ENCODE data around the gene PPP2R2D. TPM values are rescaled to one million over a fixed set of nuclear protein-coding genes. Genes with fewer than 3 reads are reported as not detected.

The PPP2R2D gene
- total and polyA plus RNA-seq, 9 donors = 26.7 to 62.9 (median 42.0) TPM

GRCh38 chr10:131908151-131908550 is 7.3 kb downstream of the PPP2R2D start:
- Histone ChIP-seq H3K4me1 (ENCODE audit: insufficient read depth) (peaks cover 45% of the 10 kb centered on the region), H3K4me3 (no peak overlapping the region), H3K9me3 (no peaks in the 10 kb centered on the region), H3K36me3 (no peaks in the 10 kb centered on the region), H3K27me3 (no peaks in the 10 kb centered on the region), H3K27ac (peak overlapping the region in 1 of 2 donors; percentile 79)
- 53 to 81% (median 65%) methylated on average over 5 of the region's 5 CpGs for WGBS, 3 donors
- TF ChIP-seq POLR2A (IDR thresholded peaks at IDR 0.05) (no peak), EP300 (IDR thresholded peaks at IDR 0.05) (no peak), CTCF (IDR thresholded peaks at IDR 0.05) (no peak)
- DNase-seq = no peak
- intact Hi-C loops (cut with DNase I) = loop anchor here in 2 of 4 donors (10.0 kb wide), 2 partner anchors 67 to 77 kb away; partner anchors contain the start of gene BNIP3 (in 1 of the 2)

GRCh38 chr10:131909014-131909808 is 8.4 kb downstream of the PPP2R2D start:
- Histone ChIP-seq H3K27ac (peak overlapping the region in 1 of 2 donors; percentile 79), H3K4me1 (ENCODE audit: insufficient read depth) (peaks cover 45% of the 10 kb centered on the region), H3K36me3 (no peaks in the 10 kb centered on the region), H3K4me3 (no peak overlapping the region), H3K9me3 (no peaks in the 10 kb centered on the region), H3K27me3 (no peaks in the 10 kb centered on the region)
- peak in 2 of 5 donors; percentile 54 to 60 for DNase-seq
- WGBS, 3 donors = 15 to 38% (median 22%) methylated on average over 8 of the region's 8 CpGs
- TF ChIP-seq CTCF (IDR thresholded peaks at IDR 0.05) = no peak
- TF ChIP-seq EP300 (IDR thresholded peaks at IDR 0.05) = no peak
- no peak for TF ChIP-seq POLR2A (IDR thresholded peaks at IDR 0.05)
- intact Hi-C loops (cut with DNase I) = loop anchor here in 2 of 4 donors (10.0 kb wide), 2 partner anchors 66 to 76 kb away; partner anchors contain the start of gene BNIP3 (in 1 of the 2)

- Histone ChIP-seq H3K27ac (peak overlapping the region in 1 of 2 donors; percentile 79), H3K4me1 (ENCODE audit: insufficient read depth) (peaks cover 45% of the 10 kb centered on the region), H3K36me3 (no peaks in the 10 kb centered on the region), H3K9me3 (no peaks in the 10 kb centered on the region), H3K27me3 (no peaks in the 10 kb centered on the region), H3K4me3 (no peak overlapping the region)
- intact Hi-C loops (cut with DNase I) = loop anchor here in 2 of 4 donors (10.0 kb wide), 2 partner anchors 65 to 75 kb away; partner anchors contain the start of gene BNIP3 (in 1 of the 2)
- TF ChIP-seq EP300 (IDR thresholded peaks at IDR 0.05) (no peak), POLR2A (IDR thresholded peaks at IDR 0.05) (no peak), CTCF (IDR thresholded peaks at IDR 0.05) (no peak)
- 21 to 58% (median 37%) methylated on average over 11 of the region's 11 CpGs for WGBS, 3 donors
- peak in 3 of 5 donors; percentile 47 to 66 (median 62) for DNase-seq
These were observed 9.1 kb downstream of the PPP2R2D start for GRCh38 chr10:131909929-131910328.

GRCh38 chr10:131910663-131911314 is 10.0 kb downstream of the PPP2R2D start:
- 36 to 70% (median 52%) methylated on average over 15 of the region's 15 CpGs for WGBS, 3 donors
- intact Hi-C loops (cut with DNase I) = no loop called here
- peak overlapping the region; percentile 73 to 79 for H3K27ac ChIP-seq
- no peak for DNase-seq
- H3K9me3 ChIP-seq = no peaks in the 10 kb centered on the region
- peaks cover 39% of the 10 kb centered on the region for H3K4me1 ChIP-seq (ENCODE audit: insufficient read depth)
- H3K36me3 ChIP-seq = no peaks in the 10 kb centered on the region
- H3K4me3 ChIP-seq = no peak overlapping the region
- TF ChIP-seq CTCF (IDR thresholded peaks at IDR 0.05) (no peak), POLR2A (IDR thresholded peaks at IDR 0.05) (no peak), EP300 (IDR thresholded peaks at IDR 0.05) (no peak)
- H3K27me3 ChIP-seq = no peaks in the 10 kb centered on the region
